Measurements from ENCODE around the gene TMPRSS3. TPM values are rescaled to one million over a fixed set of nuclear protein-coding genes. Genes with fewer than 3 reads are reported as not detected.

Gene TMPRSS3
- total and polyA plus RNA-seq, 9 of the 15 experiments (the other 6 are each of a cell fraction or from before 2014, with no cell fraction given), result 0.07 TPM; not detected in 8

DNA sequence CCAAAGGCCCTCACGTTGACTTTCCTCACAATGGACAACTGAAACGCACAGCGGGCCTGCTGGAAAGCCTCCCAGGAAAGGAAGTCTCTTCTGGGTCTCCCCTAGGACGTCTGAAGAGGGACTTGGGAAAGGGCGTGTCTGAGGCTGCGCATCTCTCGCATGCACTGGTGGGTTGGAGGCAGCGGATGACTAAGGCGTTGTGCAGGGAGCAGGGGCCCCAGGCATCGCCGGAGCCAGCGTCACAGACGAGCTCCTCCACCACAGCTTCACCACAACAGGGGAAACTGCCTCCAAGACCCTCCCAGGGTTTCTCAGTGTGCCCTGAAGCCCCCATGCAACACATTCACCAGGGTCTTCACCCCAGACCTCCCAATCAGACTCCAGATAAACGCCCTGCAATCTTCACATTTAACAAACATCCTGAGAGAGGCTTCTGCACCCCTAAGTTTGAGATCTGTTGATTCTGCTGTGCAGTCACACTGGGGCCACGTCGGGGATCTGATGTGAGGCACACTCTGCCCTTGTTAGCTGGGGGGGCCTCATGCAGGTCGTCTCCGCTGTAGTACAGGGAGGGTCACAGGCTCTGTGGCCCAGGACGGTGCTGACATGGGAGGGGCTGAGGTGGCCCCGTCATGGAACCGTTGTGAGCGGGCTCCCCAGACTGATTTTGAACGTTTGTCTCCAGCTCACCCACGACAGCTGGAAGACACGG lies 22.5 kb downstream of the TMPRSS3 start (continued):
- TF ChIP-seq ZNF318 (IDR thresholded peaks at IDR 0.05; ENCODE audit: borderline replicate concordance in 1 of 2, low read depth in 1 of 2) (no peak), MBD1 (CRISPR knock-in tag; IDR thresholded peaks at IDR 0.05) (no peak), NR1H2 (CRISPR knock-in tag; IDR thresholded peaks at IDR 0.05) (no peak), RAD51 (IDR thresholded peaks at IDR 0.05; ENCODE audit: borderline replicate concordance, low read depth) (no peak), U2AF2 (optimal IDR thresholded peaks at IDR 0.05; ENCODE audit: low read depth, low read length) (no peak), ASH1L (IDR thresholded peaks at IDR 0.05; ENCODE audit: borderline replicate concordance, low read depth, partially characterized antibody) (no peak), NRF1 (conservative IDR thresholded peaks at IDR 0.05 in 1 of 2, IDR thresholded peaks at IDR 0.05 in 1 of 2) (peak; percentile 80 to 83), ZNF449 (CRISPR knock-in tag; IDR thresholded peaks at IDR 0.05) (no peak), XRCC3 (IDR thresholded peaks at IDR 0.05) (no peak), HNRNPUL1 (IDR thresholded peaks at IDR 0.05; ENCODE audit: low read length) (no peak), MCM3 (IDR thresholded peaks at IDR 0.05) (no peak), FOXA3 (CRISPR knock-in tag; conservative IDR thresholded peaks at IDR 0.05 in 1 of 2, IDR thresholded peaks at IDR 0.05 in 1 of 2) (0 out of 4 replicates have a peak, but pooled peaks of 1 of the 2 experiments have one; percentile 31)
- TF ChIP-seq, protein P1, sequence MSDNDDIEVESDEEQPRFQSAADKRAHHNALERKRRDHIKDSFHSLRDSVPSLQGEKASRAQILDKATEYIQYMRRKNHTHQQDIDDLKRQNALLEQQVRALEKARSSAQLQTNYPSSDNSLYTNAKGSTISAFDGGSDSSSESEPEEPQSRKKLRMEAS (CRISPR knock-in tag; IDR thresholded peaks at IDR 0.05), result 0 out of 2 replicates have a peak, but pooled peaks have one; percentile 29
